ENCODE measurements around the gene TEP1. TPM values are rescaled to one million over a fixed set of nuclear protein-coding genes. Genes with fewer than 3 reads are reported as not detected.

TEP1 gene
- total RNA-seq, 1 experiment from 2014 or later = 15.8 TPM

- H3K4me3 Mint-ChIP-seq = peak overlapping the region; percentile 95 to 99
- H3K9ac ChIP-seq (ENCODE audit: extremely low read depth, insufficient read length, low read length) = peak overlapping the region; percentile 97
- peak overlapping the region; percentile 10 for H3K27ac ChIP-seq (ENCODE audit: insufficient read length, low read depth, low read length)
- H3K4me1 ChIP-seq (ENCODE audit: insufficient read depth, low read length) = peaks cover 6% of the 10 kb centered on the region
- peaks cover 16 to 45% (median 34%) of the 10 kb centered on the region in 3 experiments; a peak in 6 of 7 replicates for H3K36me3 Mint-ChIP-seq (ENCODE audit: insufficient read depth in 1 of 3, low read depth in 3 of 3)
- H2AFZ ChIP-seq (ENCODE audit: low read length) = no peak overlapping the region
- H2BK12ac ChIP-seq (ENCODE audit: insufficient read length, low read depth, low read length) = no peak overlapping the region
- H2BK20ac ChIP-seq (ENCODE audit: low read depth, low read length, poor library complexity, severe bottlenecking) = no peak overlapping the region
- peak overlapping the region; percentile 36 for H4K91ac ChIP-seq (ENCODE audit: insufficient read length, low read depth, low read length)
- H3K4ac ChIP-seq (ENCODE audit: low read depth, low read length) = peak overlapping the region; percentile 6; the same call in 1 of the 2 replicates
- no peak for TF ChIP-seq CTCF (conservative IDR thresholded peaks at IDR 0.05)
- H4K20me1 ChIP-seq (ENCODE audit: control insufficient read depth, insufficient read depth, insufficient read length) = no peaks in the 10 kb centered on the region
- peaks cover 35% of the 10 kb centered on the region in 2 experiments for H3K4me1 Mint-ChIP-seq
- H2AK5ac ChIP-seq (ENCODE audit: insufficient read length, low read length) = no peak overlapping the region
- peak overlapping the region; percentile 13 for H4K5ac ChIP-seq (ENCODE audit: insufficient read length, low read depth, low read length)
- peak overlapping the region; percentile 87 for H3K18ac ChIP-seq (ENCODE audit: insufficient read length, low read depth, low read length)
- H3K14ac ChIP-seq (ENCODE audit: insufficient read depth, low read length) = peak overlapping the region; percentile 84; the same call in 1 of the 2 replicates
- WGBS (ENCODE audit: extremely low coverage, insufficient read length, low lambda C conversion rate) = no CpG with 5 or more reads among the region's 4 CpGs
- H3K79me2 ChIP-seq (ENCODE audit: insufficient read depth, low read length) = peaks cover 38% of the 10 kb centered on the region
- no peaks in the 10 kb centered on the region for H3K27me3 Mint-ChIP-seq (ENCODE audit: low read depth)
- H3K56ac ChIP-seq (ENCODE audit: insufficient read length, low read depth, low read length) = peak overlapping the region; percentile 19
- no peak for DNase-seq
- H3T11ph ChIP-seq (ENCODE audit: low read length) = peak overlapping the region; percentile 73
- H3K4me2 ChIP-seq (ENCODE audit: insufficient read depth, insufficient read length, low read length) = peak overlapping the region; percentile 44
- no peaks in the 10 kb centered on the region for H3K27me3 ChIP-seq (ENCODE audit: insufficient read depth, low read length)
- H4K8ac ChIP-seq (replicated peaks; ENCODE audit: insufficient read length, low read depth, low read length) = no peak overlapping the region
- no peaks in the 10 kb centered on the region for H3K79me1 ChIP-seq (ENCODE audit: insufficient read depth, low read depth, low read length, poor library complexity, severe bottlenecking)
- peaks cover 0 to 3% of the 10 kb centered on the region in 2 experiments; a peak in 1 of 5 replicates for H3K9me3 Mint-ChIP-seq
- H2BK5ac ChIP-seq (ENCODE audit: insufficient read length, low read length) = peak overlapping the region; percentile 2
- no peak overlapping the region for H2BK15ac ChIP-seq (ENCODE audit: low read depth, low read length)
- H3K23me2 ChIP-seq (ENCODE audit: insufficient read length, low read depth, low read length, poor library complexity, severe bottlenecking) = peaks cover 6% of the 10 kb centered on the region
- H3K9me3 ChIP-seq (ENCODE audit: control insufficient read depth, low read depth, low read length) = no peaks in the 10 kb centered on the region
- peak overlapping the region; percentile 81 for H2BK120ac ChIP-seq (ENCODE audit: low read depth, low read length, poor library complexity, severe bottlenecking)
- H3K27ac Mint-ChIP-seq = peak overlapping the region; percentile 99 to 100 (median 99)
- no peak overlapping the region for H3K23ac ChIP-seq (ENCODE audit: insufficient read length, low read depth, low read length)
Measured at GRCh38 chr14:20332431-20332787, 80.9 kb downstream of the TEP1 start.
